ENCODE results near the gene CUEDC1. TPM values are rescaled to one million over a fixed set of nuclear protein-coding genes. Genes with fewer than 3 reads are reported as not detected.

CUEDC1 gene
- total and polyA plus RNA-seq, 4 donors, result 19.7 to 55.7 (median 29.2) TPM

GRCh38 chr17:57968456-57968855 lies 13.2 kb upstream of the CUEDC1 start:
- H3K27ac ChIP-seq (ENCODE audit: low read depth in 1 of 2, low read length in 1 of 2), result no peak overlapping the region
- H3K4me3 ChIP-seq, result no peak overlapping the region
- H3K9me3 ChIP-seq (ENCODE audit: control insufficient read depth in 4 of 4, insufficient read depth in 3 of 4, low read length in 3 of 4), result no peaks in the 10 kb centered on the region
- DNase-seq (no peak), ATAC-seq (ENCODE audit: insufficient read depth, low FRiP score) (no peak)
- H3K36me3 ChIP-seq (ENCODE audit: control insufficient read depth in 4 of 4, insufficient read depth in 4 of 4, low read length in 4 of 4), result peaks cover 1 to 7% (median 4%) of the 10 kb centered on the region in 4 donors
- no peak for TF ChIP-seq CTCF (IDR thresholded peaks at IDR 0.05; ENCODE audit: control extremely low read depth, extremely low read depth)
- no peaks in the 10 kb centered on the region for H3K27me3 ChIP-seq (ENCODE audit: control insufficient read depth in 3 of 3, insufficient read depth in 3 of 3, low read length in 2 of 3)
- WGBS, 2 donors, result 65 to 71% methylated on average over 1 of the region's 1 CpG
- H3K4me1 ChIP-seq (ENCODE audit: control insufficient read depth in 5 of 5, insufficient read depth in 5 of 5, low read length in 5 of 5), result peaks cover 0 to 6% (median 0%) of the 10 kb centered on the region in 5 donors
- no peak overlapping the region for H3K9ac ChIP-seq (ENCODE audit: insufficient read depth in 1 of 2, low read length in 2 of 2)

- Histone ChIP-seq H3K27ac (ENCODE audit: low read depth in 1 of 2, low read length in 1 of 2) (no peak overlapping the region), H3K4me1 (ENCODE audit: control insufficient read depth in 5 of 5, insufficient read depth in 5 of 5, low read length in 5 of 5) (peaks cover 0 to 6% (median 0%) of the 10 kb centered on the region in 5 donors), H3K9ac (ENCODE audit: insufficient read depth in 1 of 2, low read length in 2 of 2) (no peak overlapping the region), H3K9me3 (ENCODE audit: control insufficient read depth in 4 of 4, insufficient read depth in 3 of 4, low read length in 3 of 4) (no peaks in the 10 kb centered on the region), H3K27me3 (ENCODE audit: control insufficient read depth in 3 of 3, insufficient read depth in 3 of 3, low read length in 2 of 3) (no peaks in the 10 kb centered on the region), H3K4me3 (no peak overlapping the region), H3K36me3 (ENCODE audit: control insufficient read depth in 4 of 4, insufficient read depth in 4 of 4, low read length in 4 of 4) (peaks cover 0 to 1% (median 0%) of the 10 kb centered on the region in 4 donors)
- no peak for TF ChIP-seq CTCF (IDR thresholded peaks at IDR 0.05; ENCODE audit: control extremely low read depth, extremely low read depth)
- ATAC-seq (ENCODE audit: insufficient read depth, low FRiP score) (no peak), DNase-seq (no peak)
- 78 to 84% methylated on average over 5 of the region's 5 CpGs for WGBS, 2 donors
These were observed 11.7 kb upstream of the CUEDC1 start for GRCh38 chr17:57966875-57967274.

- no peaks in the 10 kb centered on the region for H3K9me3 ChIP-seq (ENCODE audit: control insufficient read depth in 4 of 4, insufficient read depth in 3 of 4, low read length in 3 of 4)
- WGBS, 2 donors, result 94 to 95% methylated on average over 5 of the region's 5 CpGs
- TF ChIP-seq CTCF (IDR thresholded peaks at IDR 0.05; ENCODE audit: control extremely low read depth, extremely low read depth), result no peak
- H3K36me3 ChIP-seq (ENCODE audit: control insufficient read depth in 4 of 4, insufficient read depth in 4 of 4, low read length in 4 of 4), result no peaks in the 10 kb centered on the region
- no peak overlapping the region for H3K9ac ChIP-seq (ENCODE audit: insufficient read depth in 1 of 2, low read length in 2 of 2)
- no peak overlapping the region for H3K27ac ChIP-seq (ENCODE audit: low read depth in 1 of 2, low read length in 1 of 2)
- ATAC-seq (ENCODE audit: insufficient read depth, low FRiP score), result no peak
- H3K4me3 ChIP-seq, result no peak overlapping the region
- no peaks in the 10 kb centered on the region for H3K27me3 ChIP-seq (ENCODE audit: control insufficient read depth in 3 of 3, insufficient read depth in 3 of 3, low read length in 2 of 3)
- H3K4me1 ChIP-seq (ENCODE audit: control insufficient read depth in 5 of 5, insufficient read depth in 5 of 5, low read length in 5 of 5), result peaks cover 0 to 6% (median 0%) of the 10 kb centered on the region in 5 donors
- DNase-seq, result no peak
These were observed 11.0 kb upstream of the CUEDC1 start for GRCh38 chr17:57966246-57966645.

- no peak for TF ChIP-seq CTCF (IDR thresholded peaks at IDR 0.05; ENCODE audit: control extremely low read depth, extremely low read depth)
- Histone ChIP-seq H3K27ac (ENCODE audit: low read depth in 1 of 2, low read length in 1 of 2) (no peak overlapping the region), H3K4me3 (no peak overlapping the region), H3K27me3 (ENCODE audit: control insufficient read depth in 3 of 3, insufficient read depth in 3 of 3, low read length in 2 of 3) (no peaks in the 10 kb centered on the region), H3K4me1 (ENCODE audit: control insufficient read depth in 5 of 5, insufficient read depth in 5 of 5, low read length in 5 of 5) (peaks cover 0 to 3% (median 0%) of the 10 kb centered on the region in 5 donors), H3K9ac (ENCODE audit: insufficient read depth in 1 of 2, low read length in 2 of 2) (no peak overlapping the region), H3K36me3 (ENCODE audit: control insufficient read depth in 4 of 4, insufficient read depth in 4 of 4, low read length in 4 of 4) (no peaks in the 10 kb centered on the region), H3K9me3 (ENCODE audit: control insufficient read depth in 4 of 4, insufficient read depth in 3 of 4, low read length in 3 of 4) (no peaks in the 10 kb centered on the region)
- WGBS, 2 donors, result 90 to 93% methylated on average over 25 to 26 of the region's 26 CpGs
- DNase-seq (no peak), ATAC-seq (ENCODE audit: insufficient read depth, low FRiP score) (no peak)
These were observed 10.4 kb upstream of the CUEDC1 start for GRCh38 chr17:57965521-57966160.

Measured in lung (tissue), 12 donors.